H1 (cell line): Measurements from ENCODE around the gene ADIPOR1. TPM values are rescaled to one million over a fixed set of nuclear protein-coding genes. Genes with fewer than 3 reads are reported as not detected.

ENCODE experiments used
- polyA plus RNA-seq, 7 experiments: library from polyadenylated mRNA; depleted of rRNA in 3 of 7; stranded (reverse) in 5 of 7; unstranded in 2 of 7; fragments of >200 nt in 5 of 7; fragments of 200-250 nt in 2 of 7; gene quantifications; 1 replicate in 5 of 7; 2 replicates in 1 of 7; 4 replicates in 1 of 7; pipeline versions ENCODE4 v1.2.1 to v1.2.3, GENCODE V29; 2011 to 2013; ENCODE audit warnings: missing spikeins in 2 of 7, mixed read lengths in 2 of 7
- small RNA-seq: library from polyadenylated mRNA; stranded (forward); fragments of <200 nt; extraction: miRNeasy Mini kit (QIAGEN cat#:217004); gene quantifications from one replicate; pipeline ENCODE3, GENCODE V24; 2013; ENCODE audit not compliant: insufficient read depth
- total RNA-seq: library from RNA; stranded (reverse); fragmentation: NEBNext Ultra II Directional; extraction: Animal tissue kit (Norgen Biotek cat#: 25700); gene quantifications from 2 replicates; pipeline ENCODE4 v1.2.1, GENCODE V29; 2021

ADIPOR1 gene
- total and polyA plus RNA-seq, 2 of the 8 experiments (the other 6 are each of a cell fraction or from before 2014, with no cell fraction given): 69.8 to 118 TPM

Small RNA genes within 50 kb of the gene (small RNA-seq; reads per million reads assigned to genes)
- not detected for gene RF00019

Other genes with a start within 250 kb of the ADIPOR1 start
- 10.7 and 11.0 TPM in 2 replicates for gene SYT2, start 247.9 kb downstream of the ADIPOR1 start, total RNA-seq
- 2.8 and 3.3 TPM in 2 replicates for gene SYT2, start 247.9 kb downstream of the ADIPOR1 start, polyA plus RNA-seq (2011; rRNA removed)
- 210 and 221 TPM in 2 replicates for gene KDM5B, start 149.9 kb downstream of the ADIPOR1 start, total RNA-seq
- 55.1 and 73.3 TPM in 2 replicates for gene KDM5B, start 149.9 kb downstream of the ADIPOR1 start, polyA plus RNA-seq (2011; rRNA removed)
- 4.6 and 6.4 TPM in 2 replicates for gene PCAT6, start 147.4 kb downstream of the ADIPOR1 start, total RNA-seq
- 14.7 and 27.5 TPM in 2 replicates for gene PCAT6, start 147.4 kb downstream of the ADIPOR1 start, polyA plus RNA-seq (2011; rRNA removed)
- 5.6 and 6.5 TPM in 2 replicates for gene RABIF, start 69.2 kb downstream of the ADIPOR1 start, total RNA-seq
- 5.1 and 6.9 TPM in 2 replicates for gene RABIF, start 69.2 kb downstream of the ADIPOR1 start, polyA plus RNA-seq (2011; rRNA removed)
- 29.9 and 33.3 TPM in 2 replicates for gene KLHL12, start 31.1 kb downstream of the ADIPOR1 start, total RNA-seq
- gene KLHL12, start 31.1 kb downstream of the ADIPOR1 start, polyA plus RNA-seq (2011; rRNA removed): 22.3 and 27.2 TPM in 2 replicates
- 14.3 and 17.1 TPM in 2 replicates for gene CYB5R1, start 8.9 kb upstream of the ADIPOR1 start, total RNA-seq
- 11.9 and 14.3 TPM in 2 replicates for gene CYB5R1, start 8.9 kb upstream of the ADIPOR1 start, polyA plus RNA-seq (2011; rRNA removed)
- 107 TPM in 2 replicates for gene TMEM183A, start 49.1 kb upstream of the ADIPOR1 start, total RNA-seq
- gene TMEM183A, start 49.1 kb upstream of the ADIPOR1 start, polyA plus RNA-seq (2011; rRNA removed): 160 and 173 TPM in 2 replicates
- 7.0 and 9.9 TPM in 2 replicates for gene PPFIA4, start 68.2 kb upstream of the ADIPOR1 start, total RNA-seq
- gene PPFIA4, start 68.2 kb upstream of the ADIPOR1 start, polyA plus RNA-seq (2011; rRNA removed): 9.0 and 12.5 TPM in 2 replicates
- not detected in 2 replicates for gene MYOG, start 127.7 kb upstream of the ADIPOR1 start, total RNA-seq
- gene MYOG, start 127.7 kb upstream of the ADIPOR1 start, polyA plus RNA-seq (2011; rRNA removed): not detected in 2 replicates
- 3.3 and 3.5 TPM in 2 replicates for gene ADORA1, start 169.4 kb upstream of the ADIPOR1 start, total RNA-seq
- gene ADORA1, start 169.4 kb upstream of the ADIPOR1 start, polyA plus RNA-seq (2011; rRNA removed): 6.7 and 12.2 TPM in 2 replicates
- gene MYBPH, start 217.5 kb upstream of the ADIPOR1 start, total RNA-seq: not detected in 2 replicates
- not detected in 2 replicates for gene MYBPH, start 217.5 kb upstream of the ADIPOR1 start, polyA plus RNA-seq (2011; rRNA removed)
- gene CHI3L1, start 228.4 kb upstream of the ADIPOR1 start, total RNA-seq: not detected in 2 replicates
- gene CHI3L1, start 228.4 kb upstream of the ADIPOR1 start, polyA plus RNA-seq (2011; rRNA removed): 0.57 and 1.0 TPM in 2 replicates